ENCODE measurements around the gene KDM4C. TPM values are rescaled to one million over a fixed set of nuclear protein-coding genes. Genes with fewer than 3 reads are reported as not detected.
"Not testable (repeated sequence)": the region's sequence is repeated elsewhere in the genome, so short reads cannot be mapped to it uniquely, and the experiment has no call there.

The KDM4C gene
- total RNA-seq, 4 donors from 2014 or later: 75.0 to 95.9 (median 88.9) TPM

- Histone ChIP-seq H3K27ac (no peak overlapping the region), H3K27me3 (no peaks in the 10 kb centered on the region), H3K36me3 (no peaks in the 10 kb centered on the region), H3K4me1 (no peaks in the 10 kb centered on the region), H3K9me3 (no peaks in the 10 kb centered on the region), H3K4me3 (no peak overlapping the region)
- no peak for DNase-seq
- TF ChIP-seq EP300 (IDR thresholded peaks at IDR 0.05; ENCODE audit: low read depth) (no peak), POLR2AphosphoS5 (IDR thresholded peaks at IDR 0.05) (no peak), POLR2A (IDR thresholded peaks at IDR 0.05) (no peak), CTCF (IDR thresholded peaks at IDR 0.05) (no peak)
- intact Hi-C loops (cut with DNase I; ENCODE audit: low total_unique reads): no loop called here
- WGBS, 2 donors (ENCODE audit: low coverage in 1 of 2): 12 to 29% methylated on average over 1 of the region's 1 CpG
- in situ Hi-C loops (cut with MboI; ENCODE audit: low pct_ligation_motif_present in 1 of 4, low pct_unique_long_range_greater_than_20kb in 1 of 4, low sequenced_read_pairs in 3 of 4): loop anchor here in 2 of 4 donors (10.0 to 25.0 kb wide), 3 partner anchors 152 to 377 kb away; no protein-coding TSS in a partner anchor
Observed at GRCh38 chr9:6739218-6739617, 18.6 kb upstream of the KDM4C start.

GRCh38 chr9:6748861-6749260 is 8.9 kb upstream of the KDM4C start:
- H3K4me3 ChIP-seq; intact Hi-C loops (cut with DNase I; ENCODE audit: low total_unique reads); DNase-seq; H3K27ac ChIP-seq; H3K4me1 ChIP-seq; H3K27me3 ChIP-seq; H3K9me3 ChIP-seq; H3K36me3 ChIP-seq: not testable (repeated sequence)
- in situ Hi-C loops (cut with MboI; ENCODE audit: low pct_ligation_motif_present in 1 of 4, low pct_unique_long_range_greater_than_20kb in 1 of 4, low sequenced_read_pairs in 3 of 4): loop anchor here in 2 of 4 donors (25.0 kb wide), 2 partner anchors 162 to 387 kb away; no protein-coding TSS in a partner anchor
- 97 to 100% methylated on average over 7 to 9 of the region's 9 CpGs for WGBS, 2 donors (ENCODE audit: low coverage in 1 of 2)

GRCh38 chr9:6754861-6755260 is 2.9 kb upstream of the KDM4C start:
- H3K27me3 ChIP-seq; H3K27ac ChIP-seq; H3K9me3 ChIP-seq; H3K4me3 ChIP-seq; DNase-seq; H3K36me3 ChIP-seq; intact Hi-C loops (cut with DNase I; ENCODE audit: low total_unique reads): not testable (repeated sequence)
- H3K4me1 ChIP-seq: peaks cover 3 to 10% (median 6%) of the 10 kb centered on the region in 4 donors
- 93 to 94% methylated on average over 10 of the region's 10 CpGs for whole genome bisulfite sequencing, 2 donors (ENCODE audit: low coverage in 1 of 2)
- in situ Hi-C loops (cut with MboI; ENCODE audit: low pct_ligation_motif_present in 1 of 4, low pct_unique_long_range_greater_than_20kb in 1 of 4, low sequenced_read_pairs in 3 of 4): loop anchor here in 1 of 4 donors (10.0 kb wide), 1 partner anchor 70 kb away; no protein-coding TSS in a partner anchor

- Histone ChIP-seq H3K4me3 (peak overlapping the region; percentile 63 to 94 (median 85)), H3K36me3 (no peaks in the 10 kb centered on the region), H3K27me3 (no peaks in the 10 kb centered on the region), H3K4me1 (peaks cover 3 to 14% (median 8%) of the 10 kb centered on the region in 4 donors), H3K9me3 (no peaks in the 10 kb centered on the region), H3K27ac (peak overlapping the region; percentile 96 to 99 (median 98))
- in situ Hi-C loops (cut with MboI; ENCODE audit: low pct_ligation_motif_present in 1 of 4, low pct_unique_long_range_greater_than_20kb in 1 of 4, low sequenced_read_pairs in 3 of 4): loop anchor here in 1 of 4 donors (10.0 kb wide), 1 partner anchor 72 kb away; no protein-coding TSS in a partner anchor
- intact Hi-C loops (cut with DNase I; ENCODE audit: low total_unique reads): loop anchor here (2.0 kb wide), 1 partner anchor 344 kb away; the partner anchor contains the start of gene UHRF2
- WGBS, 2 donors (ENCODE audit: low coverage in 1 of 2): 0 to 1% methylated on average over 5 to 13 of the region's 14 CpGs
- no peak for TF ChIP-seq CTCF (IDR thresholded peaks at IDR 0.05)
- no peak for DNase-seq
Observed at GRCh38 chr9:6757132-6757455, 679 bp upstream of the KDM4C start.

GRCh38 chr9:6758248-6758497 is 400 bp downstream of the KDM4C start:
- peak; percentile 41 for DNase-seq
- Histone ChIP-seq H3K9me3 (no peaks in the 10 kb centered on the region), H3K4me1 (peaks cover 3 to 14% (median 8%) of the 10 kb centered on the region in 4 donors), H3K36me3 (no peaks in the 10 kb centered on the region), H3K27me3 (no peaks in the 10 kb centered on the region), H3K27ac (peak overlapping the region; percentile 96 to 99 (median 98)), H3K4me3 (peak overlapping the region; percentile 63 to 94 (median 85))
- WGBS, 2 donors (ENCODE audit: low coverage in 1 of 2): 0% methylated on average over 35 of the region's 35 CpGs; no CpG with 5 or more reads in 1 of the 2 donors
- in situ Hi-C loops (cut with MboI; ENCODE audit: low pct_ligation_motif_present in 1 of 4, low pct_unique_long_range_greater_than_20kb in 1 of 4, low sequenced_read_pairs in 3 of 4) (loop anchor here in 1 of 4 donors (10.0 kb wide), 1 partner anchor 73 kb away; no protein-coding TSS in a partner anchor), intact Hi-C loops (cut with DNase I; ENCODE audit: low total_unique reads) (no loop called here)
- no peak for TF ChIP-seq EP300 (IDR thresholded peaks at IDR 0.05; ENCODE audit: low read depth)
- no peak for TF ChIP-seq POLR2AphosphoS5 (IDR thresholded peaks at IDR 0.05)
- no peak for TF ChIP-seq POLR2A (IDR thresholded peaks at IDR 0.05)
- no peak for TF ChIP-seq CTCF (IDR thresholded peaks at IDR 0.05)
